Lung (tissue), 12 donors: ENCODE data around the gene NPM3. TPM values are rescaled to one million over a fixed set of nuclear protein-coding genes. Genes with fewer than 3 reads are reported as not detected.

Source experiments
- ATAC-seq: fragments of 200-7000 bp; cut with Tn5 transposase; one replicate; pipeline ENCODE4 v1.9.1; 2020; ENCODE audit warnings: moderate number of reproducible peaks; ENCODE audit not compliant: insufficient read depth, low FRiP score
- DNase-seq, 3 donors: peaks; one replicate each; pipeline ENCODE4 v3.0.0-alpha.2; 2013 to 2017
- H3K27ac ChIP-seq, 2 donors: one replicate each; pipeline ENCODE4 v1.5.1; 2013; ENCODE audit warnings: mild to moderate bottlenecking in 2 of 2, moderate library complexity in 2 of 2, control low read depth in 1 of 2, inconsistent platforms in 1 of 2, low read depth in 1 of 2, low read length in 1 of 2
- H3K27me3 ChIP-seq, 3 donors: one replicate each; pipeline ENCODE4 v1.5.1; 2013; ENCODE audit warnings: low read length in 2 of 3; ENCODE audit not compliant: control insufficient read depth in 3 of 3, insufficient read depth in 3 of 3
- H3K36me3 ChIP-seq, 4 donors: one replicate each; pipeline ENCODE4 v1.5.1; 2013; ENCODE audit warnings: low read length in 4 of 4, mild to moderate bottlenecking in 1 of 4, moderate library complexity in 1 of 4; ENCODE audit not compliant: control insufficient read depth in 4 of 4, insufficient read depth in 4 of 4
- H3K4me1 ChIP-seq, 5 donors: one replicate each; pipeline ENCODE4 v1.5.1; 2013; ENCODE audit warnings: low read length in 5 of 5, mild to moderate bottlenecking in 2 of 5, moderate library complexity in 1 of 5; ENCODE audit not compliant: control insufficient read depth in 5 of 5, insufficient read depth in 5 of 5
- H3K4me3 ChIP-seq: one replicate; pipeline ENCODE4 v1.5.1; 2013; ENCODE audit warnings: mild to moderate bottlenecking, control low read depth, moderate library complexity
- H3K9ac ChIP-seq, 2 donors: one replicate each; pipeline ENCODE4 v1.5.1; 2013; ENCODE audit warnings: low read length in 2 of 2, control low read depth in 1 of 2; ENCODE audit not compliant: insufficient read depth in 1 of 2
- H3K9me3 ChIP-seq, 4 donors: one replicate each; pipeline ENCODE4 v1.5.1; 2013; ENCODE audit warnings: low read length in 3 of 4, mild to moderate bottlenecking in 1 of 4, moderate library complexity in 1 of 4; ENCODE audit not compliant: control insufficient read depth in 4 of 4, insufficient read depth in 3 of 4
- CTCF ChIP-seq: IDR thresholded peaks from 2 replicates; pipeline ENCODE4 v1.5.1; 2012; ENCODE audit warnings: mild to moderate bottlenecking; ENCODE audit errors: control extremely low read depth, extremely low read depth
- WGBS, 2 donors: extraction: QIAGEN DNeasy Blood & Tissue Kit; methylation state at CpG; one replicate each; pipeline ENCODE4 v1.1.7; 2013; 5-methylcytosine and 5-hydroxymethylcytosine counted together
- polyA plus RNA-seq, 2 donors: library from polyadenylated mRNA; stranded (reverse); fragments of 200-250 nt; gene quantifications; one replicate each; pipeline ENCODE4 v1.2.1, GENCODE V29; 2013
- total RNA-seq, 2 donors: library from RNA; depleted of rRNA in 1 of 2; stranded (reverse); fragments of >200 nt in 1 of 2; gene quantifications; one replicate each; pipeline ENCODE4 v1.2.1, GENCODE V29; 2014 to 2021
- donor health status: control.
- donor health status: control.
- donor health status: Bipolar disorder and iron deficiency.
- donor health status: healthy.
- donor health status: DM: yes; HTN: yes; CAD: no.

NPM3 gene
- total and polyA plus RNA-seq, 4 donors: 18.1 to 36.3 (median 24.2) TPM

- WGBS, 2 donors: 80 to 85% methylated on average over 8 of the region's 8 CpGs
- Histone ChIP-seq H3K4me3 (no peak overlapping the region), H3K9me3 (peaks cover 0 to 9% (median 0%) of the 10 kb centered on the region in 4 donors), H3K27me3 (peaks cover 0 to 52% (median 34%) of the 10 kb centered on the region in 3 donors), H3K9ac (no peak overlapping the region), H3K36me3 (no peaks in the 10 kb centered on the region), H3K27ac (no peak overlapping the region), H3K4me1 (peaks cover 0 to 12% (median 0%) of the 10 kb centered on the region in 5 donors)
- DNase-seq (no peak), ATAC-seq (no peak)
- no peak for TF ChIP-seq CTCF
These were observed 14.5 kb downstream of the NPM3 start for GRCh38 chr10:101768791-101769170.

DNA sequence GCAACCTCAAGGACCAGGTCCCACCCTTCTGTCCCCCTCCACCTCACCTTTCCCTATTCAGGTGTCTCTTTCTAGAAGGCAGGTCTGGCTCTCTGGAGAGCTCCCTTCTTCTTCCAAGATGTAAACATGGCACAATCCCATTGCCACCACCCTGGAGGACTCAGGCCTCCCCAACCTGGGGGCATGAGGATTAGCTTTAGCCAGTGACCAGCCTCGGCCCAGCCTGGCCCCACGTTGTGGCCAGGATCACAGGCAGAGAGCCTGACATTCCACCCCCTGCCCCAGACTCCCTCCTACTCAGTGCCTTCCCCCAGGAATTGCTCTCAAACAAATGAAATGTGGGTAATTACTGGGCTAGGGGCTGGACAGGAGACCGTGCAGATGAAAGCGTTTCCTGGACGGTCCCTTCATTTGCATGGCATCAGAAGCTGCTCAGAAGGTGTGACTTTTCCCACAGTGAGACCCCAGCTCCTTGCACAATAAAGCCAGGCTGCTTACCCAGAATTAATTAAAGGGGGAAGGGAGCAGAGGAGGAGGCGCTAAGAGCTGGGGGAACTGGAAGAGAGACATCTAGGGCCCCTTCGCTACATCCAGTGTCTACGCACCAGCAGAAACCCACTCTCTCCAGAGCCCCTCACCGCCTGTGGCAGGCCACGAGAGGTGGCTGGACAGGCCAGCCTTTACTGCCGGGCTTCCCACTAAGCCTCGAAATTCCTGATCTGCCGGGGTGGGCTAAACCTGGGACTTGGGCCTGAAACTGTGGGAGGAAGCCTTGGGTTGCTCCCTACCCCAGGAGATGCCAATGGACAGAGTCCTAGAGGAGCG is 15.1 kb downstream of the NPM3 start:
- H3K27ac ChIP-seq: no peak overlapping the region
- TF ChIP-seq CTCF: no peak
- no peak overlapping the region for H3K4me3 ChIP-seq
- peaks cover 0 to 9% (median 0%) of the 10 kb centered on the region in 4 donors for H3K9me3 ChIP-seq
- H3K27me3 ChIP-seq: peaks cover 1 to 46% (median 28%) of the 10 kb centered on the region in 3 donors
- ATAC-seq: no peak
- no peaks in the 10 kb centered on the region for H3K36me3 ChIP-seq
- H3K4me1 ChIP-seq: peaks cover 0 to 12% (median 0%) of the 10 kb centered on the region in 5 donors
- DNase-seq: no peak
- no peak overlapping the region for H3K9ac ChIP-seq
- 68 to 70% methylated on average over 14 of the region's 14 CpGs for WGBS, 2 donors

DNA sequence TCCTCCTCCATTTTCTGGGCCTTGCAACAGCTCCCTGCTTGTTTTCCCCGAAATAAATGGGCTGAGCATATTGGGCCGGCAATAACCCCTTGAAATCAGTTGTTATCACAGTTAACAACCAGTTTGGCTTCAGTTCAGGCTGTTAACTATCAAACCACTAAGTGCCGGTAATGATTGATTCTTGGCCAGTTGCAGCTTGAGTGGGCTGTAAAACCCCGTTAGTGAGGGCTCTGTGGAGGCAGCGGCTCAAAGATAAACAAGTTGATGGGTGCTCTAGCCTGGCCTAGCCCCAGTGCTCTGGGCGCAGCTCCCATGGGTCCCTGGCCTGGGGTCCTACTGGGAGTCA is 15.7 kb downstream of the NPM3 start:
- Histone ChIP-seq H3K36me3 (no peaks in the 10 kb centered on the region), H3K4me1 (peaks cover 0 to 12% (median 0%) of the 10 kb centered on the region in 5 donors), H3K9me3 (peaks cover 0 to 7% (median 0%) of the 10 kb centered on the region in 4 donors), H3K4me3 (no peak overlapping the region), H3K27me3 (peaks cover 5 to 40% (median 22%) of the 10 kb centered on the region in 3 donors), H3K27ac (no peak overlapping the region), H3K9ac (no peak overlapping the region)
- ATAC-seq: no peak
- WGBS, 2 donors: 39 to 66% methylated on average over 6 of the region's 6 CpGs
- peak in 2 of 3 donors; percentile 49 to 67 for DNase-seq
- TF ChIP-seq CTCF: no peak
